Activated naive CD4-positive, alpha-beta T cell treated with anti-CD3 and anti-CD28 coated beads for 36 hours (primary cell): ENCODE results near the gene MID2. TPM values are rescaled to one million over a fixed set of nuclear protein-coding genes. Genes with fewer than 3 reads are reported as not detected.

Experiments used
- CTCF ChIA-PET: fragments of 350-600 bp; sonication (Branson Sonifier 250); formaldehyde crosslinking; loops from one replicate; lab custom pipeline; 2021; ENCODE audit warnings: antibody characterized with exemption; lab: Charles Lee
- DNase-seq: peaks from one replicate; pipeline ENCODE4 v3.0.0-alpha.2; 2020
- H3K27ac Mint-ChIP-seq: one replicate; pipeline ENCODE4 v1.8.0; 2021; ENCODE audit warnings: mild to moderate bottlenecking, mixed read lengths
- H3K27me3 Mint-ChIP-seq: one replicate; pipeline ENCODE4 v1.8.0; 2021; ENCODE audit warnings: low read depth, mixed read lengths
- H3K36me3 Mint-ChIP-seq: one replicate; pipeline ENCODE4 v1.8.0; 2021; ENCODE audit warnings: low read depth, mixed read lengths
- H3K4me1 Mint-ChIP-seq: one replicate; pipeline ENCODE4 v1.8.0; 2021; ENCODE audit warnings: low read depth, mixed read lengths
- H3K4me3 Mint-ChIP-seq: one replicate; pipeline ENCODE4 v1.8.0; 2021; ENCODE audit warnings: mild to moderate bottlenecking, moderate library complexity, mixed read lengths
- H3K9me3 Mint-ChIP-seq: one replicate; pipeline ENCODE4 v1.8.0; 2021; ENCODE audit warnings: mixed read lengths
- intact Hi-C: fragments of 100-400 bp; cut with micrococcal nuclease; formaldehyde crosslinking; loops from one replicate; pipeline ENCODE4 v1.15.1; 2023
- total RNA-seq, 2 experiments: library from RNA; stranded (reverse); gene quantifications; one replicate each; pipeline ENCODE4 v1.2.3, GENCODE V29; 2021

MID2 gene
- total RNA-seq, 2 experiments from 2014 or later: 8.6 to 10.5 TPM

DNA sequence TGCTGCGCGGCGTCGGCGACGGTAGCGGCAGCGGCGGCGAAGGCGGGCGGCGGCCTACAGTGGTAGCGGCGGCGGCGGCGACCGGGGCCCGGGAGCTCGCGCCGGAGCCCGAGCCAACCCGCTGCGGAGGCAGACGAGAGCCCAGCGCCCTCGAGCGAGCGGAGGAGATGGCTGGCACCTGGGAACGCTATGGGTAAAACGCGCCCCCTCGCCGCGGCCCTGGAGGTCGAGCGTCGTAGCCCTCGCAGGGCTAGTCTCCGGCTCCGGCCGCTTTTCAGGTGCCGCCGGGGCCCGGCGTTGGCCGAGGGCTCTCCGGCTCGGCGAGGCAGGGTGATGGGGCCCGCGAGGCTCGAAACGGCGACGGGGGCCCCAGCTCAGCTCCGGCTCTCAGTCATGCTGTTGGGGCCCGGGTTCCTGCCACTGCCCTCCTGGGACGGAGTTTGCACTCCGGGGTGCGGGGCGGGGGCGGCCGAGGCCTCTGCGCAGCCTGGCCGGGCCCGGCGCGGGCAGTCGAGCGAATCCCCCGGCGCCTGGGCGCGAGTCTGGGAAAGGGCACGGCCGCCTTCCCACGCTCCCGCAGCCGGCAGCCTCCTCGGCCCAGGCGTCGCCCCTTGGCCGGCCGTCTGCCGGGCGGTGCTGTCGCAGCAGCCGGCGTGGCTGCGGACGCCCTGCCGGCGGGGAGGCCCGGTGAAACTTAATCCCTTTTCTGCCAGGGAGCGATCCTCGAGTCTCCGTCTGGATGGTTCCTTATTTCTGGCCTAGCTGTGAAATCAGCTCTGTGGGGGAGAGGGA, 768 bp downstream of the MID2 start:
- no peaks in the 10 kb centered on the region for H3K9me3 Mint-ChIP-seq
- peak; percentile 14 for DNase-seq
- H3K27me3 Mint-ChIP-seq: no peaks in the 10 kb centered on the region
- CTCF ChIA-PET: interaction anchor here (1.0 kb wide), 1 partner anchor 172 kb away, joined by 3 read pairs; no protein-coding TSS in a partner anchor
- H3K27ac Mint-ChIP-seq: peak overlapping the region; percentile 73
- H3K4me3 Mint-ChIP-seq: peak overlapping the region; percentile 77
- intact Hi-C loops: loop anchor here (1.0 to 10.0 kb wide), 9 partner anchors 23 to 1342 kb away; partner anchors contain the start of genes ATG4A, NCBP2L and PSMD10
- peaks cover 53% of the 10 kb centered on the region for H3K4me1 Mint-ChIP-seq
- H3K36me3 Mint-ChIP-seq: no peaks in the 10 kb centered on the region

DNA sequence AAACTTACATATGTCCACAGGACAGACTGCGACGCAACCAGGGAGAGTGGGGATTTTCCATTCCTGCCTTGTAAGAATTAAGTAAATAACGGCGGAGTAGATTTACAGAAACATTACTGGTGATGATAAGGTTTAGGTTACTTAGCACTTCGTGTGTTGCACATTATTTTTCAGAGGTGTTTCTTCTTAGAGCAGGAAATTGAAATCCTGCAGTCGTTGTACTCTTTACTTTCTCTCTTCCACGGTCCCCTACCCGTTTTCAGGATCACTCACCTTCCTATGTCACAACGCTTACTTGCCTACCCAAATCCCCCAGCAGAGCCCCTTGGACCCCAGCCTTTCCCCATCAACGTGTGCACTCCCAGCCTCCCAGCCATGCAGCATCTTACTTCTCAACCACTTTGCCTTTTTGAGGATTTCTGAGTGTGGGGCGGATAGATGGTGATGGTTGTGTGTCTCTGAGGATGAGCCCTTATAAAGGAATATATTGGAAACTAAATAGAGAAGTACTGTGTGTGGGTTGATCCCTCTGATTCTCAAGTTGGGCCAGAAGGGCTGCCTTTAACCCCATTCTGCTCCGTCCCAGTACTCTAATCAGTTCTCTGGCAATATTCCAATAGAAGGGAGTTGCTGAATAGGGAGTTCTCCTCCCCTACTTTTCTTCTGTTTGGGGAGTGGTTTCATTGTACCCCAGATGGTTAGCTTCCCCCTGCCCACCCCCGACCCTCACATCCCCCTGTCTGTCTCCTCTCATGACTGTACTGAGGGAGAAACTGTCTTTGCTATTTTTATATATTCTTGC, 1.6 kb downstream of the MID2 start:
- Mint-ChIP-seq H3K36me3 (no peaks in the 10 kb centered on the region), H3K9me3 (no peaks in the 10 kb centered on the region), H3K4me1 (peaks cover 53% of the 10 kb centered on the region), H3K4me3 (peak overlapping the region; percentile 77), H3K27ac (peak overlapping the region; percentile 73), H3K27me3 (no peaks in the 10 kb centered on the region)
- intact Hi-C loops: loop anchor here (1.0 to 10.0 kb wide), 8 partner anchors 50 to 1342 kb away; partner anchors contain the start of genes ATG4A, NCBP2L and PSMD10
- CTCF ChIA-PET: no interaction called here
- peak; percentile 10 for DNase-seq

DNA sequence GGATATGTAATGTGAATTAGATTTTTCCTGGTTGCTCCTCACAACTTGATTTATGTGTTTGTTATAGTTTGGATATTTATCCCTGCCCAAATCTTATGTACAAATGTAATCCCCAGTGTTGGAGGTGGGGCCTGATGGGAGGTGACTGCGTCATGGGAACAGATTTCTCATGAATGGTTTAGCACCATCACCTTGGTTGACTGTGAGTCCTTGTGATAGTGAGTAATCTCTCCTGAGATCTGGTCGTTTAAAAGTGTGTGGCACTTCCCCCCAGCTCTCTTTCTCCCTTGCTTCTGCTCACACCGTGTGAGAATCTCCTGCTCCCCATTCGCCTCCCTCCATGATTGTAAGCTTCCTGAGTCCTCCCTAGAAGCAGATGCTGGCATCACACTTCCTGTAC, 2.2 kb downstream of the MID2 start:
- H3K27me3 Mint-ChIP-seq: no peaks in the 10 kb centered on the region
- H3K4me1 Mint-ChIP-seq: peaks cover 53% of the 10 kb centered on the region
- peak overlapping the region; percentile 73 for H3K27ac Mint-ChIP-seq
- no peaks in the 10 kb centered on the region for H3K9me3 Mint-ChIP-seq
- peak overlapping the region; percentile 77 for H3K4me3 Mint-ChIP-seq
- intact Hi-C loops: loop anchor here (1.0 to 10.0 kb wide), 9 partner anchors 17 to 1343 kb away; partner anchors contain the start of genes ATG4A, NCBP2L and PSMD10
- CTCF ChIA-PET: no interaction called here
- peak; percentile 36 for DNase-seq
- H3K36me3 Mint-ChIP-seq: no peaks in the 10 kb centered on the region

DNA sequence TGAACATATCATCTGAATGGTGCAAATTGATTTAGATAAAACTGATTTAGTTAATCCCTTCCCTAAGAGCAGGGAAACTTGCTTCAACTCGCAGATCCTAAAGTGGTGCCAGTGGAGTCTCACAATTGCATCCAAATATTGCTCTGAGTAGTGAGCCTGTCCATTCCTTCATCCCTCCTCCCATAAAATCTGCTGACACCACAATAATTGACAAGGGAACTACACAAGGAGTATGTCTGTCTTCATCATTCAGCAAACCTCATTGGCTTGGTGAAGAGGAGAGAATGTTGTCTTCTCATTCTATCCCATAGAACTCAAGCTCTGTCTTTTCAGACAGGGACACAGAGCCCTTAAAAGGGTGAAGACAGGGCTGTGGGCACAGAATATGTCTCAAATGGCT, 4.2 kb downstream of the MID2 start:
- Mint-ChIP-seq H3K9me3 (no peaks in the 10 kb centered on the region), H3K27me3 (no peaks in the 10 kb centered on the region), H3K4me1 (peaks cover 45% of the 10 kb centered on the region), H3K4me3 (no peak overlapping the region), H3K36me3 (no peaks in the 10 kb centered on the region), H3K27ac (no peak overlapping the region)
- intact Hi-C loops: loop anchor here (5.0 to 10.0 kb wide), 4 partner anchors 192 to 1345 kb away; partner anchors contain the start of genes ATG4A and PSMD10
- CTCF ChIA-PET: no interaction called here
- no peak for DNase-seq

DNA sequence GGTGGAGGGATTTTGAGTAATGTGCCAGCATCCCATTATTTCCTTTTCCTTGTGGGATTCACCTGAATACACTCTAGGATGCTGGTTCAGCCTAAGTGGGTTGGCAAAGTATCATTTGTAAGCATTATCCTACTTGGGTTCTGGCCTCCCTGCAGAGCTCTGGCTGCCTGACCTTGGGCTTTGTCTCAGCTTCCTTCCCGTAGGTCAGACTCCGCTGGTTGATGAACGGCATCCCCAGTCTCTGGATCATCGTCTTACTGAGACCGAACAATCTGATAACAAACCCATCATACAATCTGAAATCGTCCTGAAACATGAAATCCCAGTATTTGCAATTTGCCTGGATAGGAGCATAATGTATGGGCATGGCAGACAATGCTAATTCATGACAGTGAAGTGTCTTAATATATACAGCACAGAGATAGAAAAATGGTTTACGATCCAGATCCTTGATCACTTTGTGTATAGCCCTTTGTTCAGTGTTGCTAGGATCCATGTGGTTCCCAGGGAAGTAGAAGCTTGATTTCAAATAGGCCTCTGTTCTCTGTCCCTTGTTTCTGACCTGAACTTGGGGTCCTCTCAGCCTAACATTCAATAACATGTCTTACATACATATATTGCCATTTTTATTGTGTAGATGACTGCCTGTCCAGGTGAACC, 5.5 kb downstream of the MID2 start:
- no peak for DNase-seq
- CTCF ChIA-PET: interaction anchor here (0.7 kb wide), 1 partner anchor 158 kb away, joined by 3 read pairs; no protein-coding TSS in a partner anchor
- Mint-ChIP-seq H3K27ac (no peak overlapping the region), H3K27me3 (no peaks in the 10 kb centered on the region), H3K36me3 (no peaks in the 10 kb centered on the region), H3K9me3 (no peaks in the 10 kb centered on the region), H3K4me1 (peaks cover 37% of the 10 kb centered on the region), H3K4me3 (no peak overlapping the region)
- intact Hi-C loops: no loop called here

DNA sequence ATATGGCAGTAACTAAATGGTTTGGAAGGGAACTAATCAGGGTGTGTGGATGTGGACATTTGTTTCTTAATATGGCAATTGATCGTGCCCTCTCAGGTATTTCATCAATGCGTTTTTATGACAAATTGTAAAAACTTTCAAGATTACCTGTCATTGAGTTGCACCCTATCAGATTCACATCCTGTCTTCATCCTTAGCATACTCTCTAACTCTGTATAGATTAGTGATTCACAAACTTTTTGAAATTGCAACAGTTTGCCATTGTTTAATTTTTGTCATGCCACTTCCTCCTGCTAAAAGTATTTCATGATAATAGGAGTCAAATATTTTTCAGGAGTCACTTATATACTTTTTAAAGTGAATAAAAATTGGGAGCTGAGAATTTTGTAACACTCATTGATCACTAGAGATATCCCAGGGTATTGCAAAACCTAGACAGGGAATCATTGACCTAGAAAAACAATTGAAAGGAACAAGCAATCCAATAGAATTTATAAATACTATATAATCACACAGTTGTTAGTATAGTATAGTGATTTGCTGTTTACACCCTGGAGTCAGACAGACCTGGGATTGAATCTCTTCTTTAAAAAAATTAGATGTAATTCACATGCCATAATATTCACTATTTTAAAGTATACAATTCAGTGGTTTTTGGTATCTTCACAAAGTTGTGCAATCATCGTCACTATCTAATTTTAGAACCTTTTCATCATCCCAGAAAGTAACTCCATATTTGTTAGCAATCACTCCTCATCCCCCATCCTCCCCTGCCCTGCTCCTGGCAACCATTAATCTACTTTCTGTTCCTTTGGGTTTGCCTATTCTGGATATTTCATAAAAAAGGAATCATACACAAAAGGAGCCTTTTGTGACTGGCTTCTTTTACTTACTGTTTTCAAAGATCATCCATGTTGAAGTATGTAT, 8.9 kb downstream of the MID2 start:
- H3K9me3 Mint-ChIP-seq: no peaks in the 10 kb centered on the region
- peaks cover 29% of the 10 kb centered on the region for H3K4me1 Mint-ChIP-seq
- no peak for DNase-seq
- intact Hi-C loops: no loop called here
- H3K4me3 Mint-ChIP-seq: no peak overlapping the region
- no peaks in the 10 kb centered on the region for H3K27me3 Mint-ChIP-seq
- no peak overlapping the region for H3K27ac Mint-ChIP-seq
- CTCF ChIA-PET: no interaction called here
- H3K36me3 Mint-ChIP-seq: no peaks in the 10 kb centered on the region

DNA sequence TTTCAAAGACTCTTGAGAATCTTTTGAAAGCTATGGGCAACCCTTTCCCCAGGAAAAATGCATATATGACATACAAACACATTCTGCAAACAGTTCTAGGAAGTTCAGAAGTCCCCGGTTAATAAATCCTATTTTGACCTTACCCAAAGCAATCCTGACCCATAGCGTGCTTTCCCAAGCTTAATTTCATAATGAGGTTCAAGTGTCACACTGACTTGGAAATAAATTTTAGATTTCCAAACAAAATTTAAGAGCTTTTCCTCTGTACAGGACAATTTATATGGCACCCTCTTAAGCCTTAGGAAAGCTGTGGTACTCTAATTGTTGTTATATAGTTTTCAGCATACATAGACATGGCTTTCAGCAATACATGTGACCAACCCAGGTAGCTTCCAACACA, 11.3 kb downstream of the MID2 start:
- Mint-ChIP-seq H3K4me3 (no peak overlapping the region), H3K27me3 (no peaks in the 10 kb centered on the region), H3K27ac (no peak overlapping the region), H3K36me3 (peaks cover 8% of the 10 kb centered on the region), H3K4me1 (peaks cover 18% of the 10 kb centered on the region), H3K9me3 (no peaks in the 10 kb centered on the region)
- CTCF ChIA-PET: no interaction called here
- intact Hi-C loops: no loop called here
- no peak for DNase-seq

DNA sequence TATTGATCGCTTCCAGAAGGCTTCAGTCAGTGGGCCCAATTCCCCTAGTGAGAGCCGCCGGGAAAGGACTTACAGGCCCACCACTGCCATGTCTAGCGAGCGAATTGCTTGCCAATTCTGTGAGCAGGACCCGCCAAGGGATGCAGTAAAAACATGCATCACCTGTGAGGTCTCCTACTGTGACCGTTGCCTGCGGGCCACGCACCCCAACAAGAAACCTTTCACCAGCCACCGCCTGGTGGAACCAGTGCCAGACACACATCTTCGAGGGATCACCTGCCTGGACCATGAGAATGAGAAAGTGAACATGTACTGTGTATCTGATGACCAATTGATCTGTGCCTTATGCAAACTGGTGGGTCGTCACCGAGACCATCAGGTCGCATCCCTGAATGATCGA, 15.3 kb downstream of the MID2 start:
- intact Hi-C loops: no loop called here
- Mint-ChIP-seq H3K9me3 (no peaks in the 10 kb centered on the region), H3K27ac (no peak overlapping the region), H3K4me1 (peaks cover 20% of the 10 kb centered on the region), H3K27me3 (no peaks in the 10 kb centered on the region), H3K36me3 (peaks cover 8% of the 10 kb centered on the region), H3K4me3 (no peak overlapping the region)
- no peak for DNase-seq
- CTCF ChIA-PET: no interaction called here

DNA sequence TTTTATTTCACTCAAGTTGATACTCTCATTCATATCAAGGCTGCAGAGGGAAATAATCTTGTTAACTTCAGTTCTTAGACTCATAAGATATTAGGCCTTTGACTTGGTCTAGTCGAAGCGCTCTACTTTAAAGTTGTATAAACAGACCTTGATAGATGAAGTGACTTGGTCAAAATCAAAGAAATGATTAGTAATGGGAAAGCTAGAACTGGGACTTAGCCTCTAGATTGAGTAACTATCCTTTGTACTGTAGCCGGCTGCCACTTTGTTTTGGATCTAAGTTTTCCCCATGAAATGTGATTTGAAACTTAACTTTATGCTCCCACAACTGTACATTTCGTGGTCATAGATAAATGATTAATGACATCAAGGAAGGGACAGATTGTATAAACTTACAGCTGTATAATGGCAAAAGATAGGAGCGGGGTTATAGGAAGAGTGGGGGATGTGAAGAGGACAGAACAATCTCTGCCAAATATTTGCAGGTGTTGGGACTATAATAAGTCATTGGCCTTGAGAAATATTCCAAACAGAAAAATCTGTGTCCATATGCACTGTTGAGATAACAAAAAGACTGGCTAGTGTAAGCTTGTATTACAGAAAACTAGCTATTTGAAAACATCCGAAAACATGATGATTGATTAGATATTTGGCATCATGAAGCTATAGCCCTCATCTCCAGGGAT, 17.2 kb downstream of the MID2 start:
- DNase-seq: no peak
- no peaks in the 10 kb centered on the region for H3K9me3 Mint-ChIP-seq
- peaks cover 15% of the 10 kb centered on the region for H3K4me1 Mint-ChIP-seq
- no peaks in the 10 kb centered on the region for H3K27me3 Mint-ChIP-seq
- CTCF ChIA-PET: interaction anchor here (0.7 kb wide), 1 partner anchor 10 kb away, joined by 5 read pairs; no protein-coding TSS in a partner anchor
- no peak overlapping the region for H3K27ac Mint-ChIP-seq
- intact Hi-C loops: no loop called here
- H3K4me3 Mint-ChIP-seq: no peak overlapping the region
- H3K36me3 Mint-ChIP-seq: peaks cover 8% of the 10 kb centered on the region

DNA sequence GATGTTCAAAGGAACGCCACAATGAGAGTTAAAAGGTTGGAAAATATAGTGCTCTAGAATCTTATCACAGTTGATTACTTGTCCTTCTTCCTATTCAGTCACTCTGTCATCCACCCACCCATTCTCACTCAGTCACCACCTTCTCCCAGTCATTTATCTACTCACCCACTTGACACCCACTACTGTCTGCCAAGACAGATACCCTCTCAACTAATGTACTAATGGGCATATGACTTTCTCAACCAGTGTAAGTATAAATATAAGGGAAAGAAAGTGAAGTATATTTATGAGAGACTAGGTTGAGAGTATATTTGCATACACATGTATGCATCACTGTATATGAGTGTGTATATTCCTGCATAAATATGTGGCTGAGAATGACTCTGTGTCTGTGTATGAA, 20.0 kb downstream of the MID2 start:
- H3K4me3 Mint-ChIP-seq: no peak overlapping the region
- no peak overlapping the region for H3K27ac Mint-ChIP-seq
- peaks cover 7% of the 10 kb centered on the region for H3K4me1 Mint-ChIP-seq
- H3K9me3 Mint-ChIP-seq: no peaks in the 10 kb centered on the region
- peak; percentile 41 for DNase-seq
- no peaks in the 10 kb centered on the region for H3K27me3 Mint-ChIP-seq
- intact Hi-C loops: loop anchor here (1.0 kb wide), 1 partner anchor 17 kb away; no protein-coding TSS in a partner anchor
- CTCF ChIA-PET: no interaction called here
- peaks cover 7% of the 10 kb centered on the region for H3K36me3 Mint-ChIP-seq

DNA sequence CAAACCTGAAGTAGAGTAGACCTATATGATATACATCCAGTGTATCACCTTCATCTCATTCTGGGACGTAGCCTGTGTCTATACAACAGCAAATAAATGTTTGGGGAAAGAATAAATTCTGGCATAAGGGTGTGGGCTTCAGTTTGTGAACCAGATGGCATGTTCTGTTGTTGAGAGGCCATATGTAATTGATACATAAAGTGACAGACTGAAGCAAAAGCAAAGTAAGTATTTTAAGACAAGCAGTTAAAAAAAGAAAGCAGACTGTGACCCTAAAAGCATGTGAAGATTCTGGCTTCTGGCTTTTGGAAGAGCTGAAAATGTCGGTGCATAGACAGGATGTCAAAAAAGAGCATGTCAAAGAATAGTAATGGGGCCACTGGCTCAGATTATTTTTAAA, 22.9 kb downstream of the MID2 start:
- no peaks in the 10 kb centered on the region for H3K9me3 Mint-ChIP-seq
- H3K27me3 Mint-ChIP-seq: no peaks in the 10 kb centered on the region
- intact Hi-C loops: loop anchor here (2.0 kb wide), 1 partner anchor 172 kb away; no protein-coding TSS in a partner anchor
- H3K36me3 Mint-ChIP-seq: peaks cover 1% of the 10 kb centered on the region
- H3K4me1 Mint-ChIP-seq: peaks cover under 1% of the 10 kb centered on the region
- H3K27ac Mint-ChIP-seq: no peak overlapping the region
- no peak overlapping the region for H3K4me3 Mint-ChIP-seq
- CTCF ChIA-PET: no interaction called here
- no peak for DNase-seq
